ENCODE data around the gene HELZ2.

GRCh38 chr20:63576311-63576710 lies 2.3 kb upstream of the HELZ2 start:
- TF ChIP-seq CTCF (conservative IDR thresholded peaks at IDR 0.05; ENCODE audit: low read depth, low read length) (no peak), POLR2A (IDR thresholded peaks at IDR 0.05; ENCODE audit: low read depth, low read length) (no peak), FOS (IDR thresholded peaks at IDR 0.05; ENCODE audit: low read depth, low read length) (no peak)
